Lower lobe of right lung (tissue), 2 donors: ENCODE results near the gene ZNF789. TPM values are rescaled to one million over a fixed set of nuclear protein-coding genes. Genes with fewer than 3 reads are reported as not detected.

Experiments
- ATAC-seq, 2 donors: fragments of 200-7000 bp; cut with Tn5 transposase; one replicate each; pipeline ENCODE4 v1.9.1; 2020 to 2022; ENCODE audit warnings: mild to moderate bottlenecking in 2 of 2, moderate library complexity in 2 of 2
- DNase-seq: peaks from one replicate; pipeline ENCODE4 v3.0.0-alpha.2; 2020
- H3K27ac ChIP-seq: fragments of 200-600 bp; one replicate; pipeline ENCODE4 v1.8.0; 2022
- H3K27me3 ChIP-seq: fragments of 200-600 bp; one replicate; pipeline ENCODE4 v1.8.0; 2022; ENCODE audit warnings: low read depth
- H3K36me3 ChIP-seq: fragments of 200-600 bp; one replicate; pipeline ENCODE4 v1.8.0; 2022; ENCODE audit warnings: mild to moderate bottlenecking
- H3K4me1 ChIP-seq: fragments of 200-600 bp; one replicate; pipeline ENCODE4 v1.8.0; 2022
- H3K4me3 ChIP-seq: fragments of 200-600 bp; one replicate; pipeline ENCODE4 v1.8.0; 2022; ENCODE audit warnings: mild to moderate bottlenecking
- H3K9me3 ChIP-seq: fragments of 200-600 bp; one replicate; pipeline ENCODE4 v1.8.0; 2022
- CTCF ChIP-seq: fragments of 200-600 bp; IDR thresholded peaks from one replicate; pipeline ENCODE4 v1.8.0; 2022; ENCODE audit warnings: antibody characterized with exemption, mild to moderate bottlenecking
- intact Hi-C: fragments of 100-400 bp; cut with DNase I; formaldehyde crosslinking; loops from one replicate; pipeline ENCODE4 v1.11.0; 2022
- total RNA-seq: library from RNA; stranded (reverse); fragmentation: NEBNext Ultra II Directional; extraction: Animal tissue kit (Norgen Biotek cat#: 25700); gene quantifications from one replicate; pipeline ENCODE4 v1.2.1, GENCODE V29; 2021
- donor health status: DM: no; HTN: yes; CAD: no; lungs with severe emphysema.

Gene ZNF789
- total RNA-seq, 1 donor from 2014 or later = 11.1 TPM

- Histone ChIP-seq H3K27me3 (no peaks in the 10 kb centered on the region), H3K4me1 (peaks cover 10% of the 10 kb centered on the region), H3K36me3 (peaks cover 67% of the 10 kb centered on the region), H3K4me3 (no peak overlapping the region), H3K9me3 (no peaks in the 10 kb centered on the region), H3K27ac (no peak overlapping the region)
- DNase-seq (no peak), ATAC-seq (no peak)
- no peak for TF ChIP-seq CTCF
- intact Hi-C loops = no loop called here
These were observed 39.5 kb upstream of the ZNF789 start for GRCh38 chr7:99433158-99433557.

- Histone ChIP-seq H3K36me3 (peaks cover 28% of the 10 kb centered on the region), H3K4me1 (peaks cover 37% of the 10 kb centered on the region), H3K9me3 (no peaks in the 10 kb centered on the region), H3K27me3 (no peaks in the 10 kb centered on the region), H3K4me3 (peak overlapping the region; percentile 95), H3K27ac (peak overlapping the region; percentile 85)
- no peak for TF ChIP-seq CTCF
- intact Hi-C loops = no loop called here
- no peak for DNase-seq
- peak; percentile 30 to 41 for ATAC-seq
These were observed 34.6 kb upstream of the ZNF789 start for GRCh38 chr7:99437946-99438572.

- intact Hi-C loops = no loop called here
- DNase-seq (peak; percentile 97), ATAC-seq (peak; percentile 98 to 99)
- TF ChIP-seq CTCF = no peak
- H3K9me3 ChIP-seq = no peaks in the 10 kb centered on the region
- H3K36me3 ChIP-seq = peaks cover 20% of the 10 kb centered on the region
- peak within 1 kb of the TSS; percentile 85 for H3K27ac ChIP-seq
- no peaks in the 10 kb centered on the region for H3K27me3 ChIP-seq
- H3K4me3 ChIP-seq = peak within 1 kb of the TSS; percentile 95
- peaks cover 37% of the 10 kb centered on the region for H3K4me1 ChIP-seq
These were observed 33.9 kb upstream of the ZNF789 start, which contains the start of the genes CPSF4 and PTCD1 for GRCh38 chr7:99438573-99439480. CPSF4 (plus strand) TSS chr7:99438943; CDS start chr7:99439083, 140 bp downstream. PTCD1 (minus strand) TSS chr7:99438798; CDS start chr7:99435242, 3,556 bp downstream.

- Histone ChIP-seq H3K4me3 (peak overlapping the region; percentile 95), H3K4me1 (peaks cover 37% of the 10 kb centered on the region), H3K9me3 (no peaks in the 10 kb centered on the region), H3K27me3 (no peaks in the 10 kb centered on the region), H3K36me3 (peaks cover 16% of the 10 kb centered on the region), H3K27ac (no peak overlapping the region)
- TF ChIP-seq CTCF = no peak
- ATAC-seq (no peak), DNase-seq (no peak)
- intact Hi-C loops = no loop called here
These were observed 32.5 kb upstream of the ZNF789 start for GRCh38 chr7:99440195-99440594.

GRCh38 chr7:99446096-99446495 lies 26.6 kb upstream of the ZNF789 start:
- Histone ChIP-seq H3K4me1 (peaks cover 13% of the 10 kb centered on the region), H3K27ac (no peak overlapping the region), H3K9me3 (no peaks in the 10 kb centered on the region), H3K36me3 (peaks cover 73% of the 10 kb centered on the region), H3K4me3 (no peak overlapping the region), H3K27me3 (no peaks in the 10 kb centered on the region)
- ATAC-seq = no peak
- no peak for DNase-seq
- intact Hi-C loops = no loop called here
- no peak for TF ChIP-seq CTCF
